ENCODE measurements around the gene ELF3.
"Not testable (repeated sequence)": the region's sequence is repeated elsewhere in the genome, so short reads cannot be mapped to it uniquely, and the experiment has no call there.

Gene ELF3

DNA sequence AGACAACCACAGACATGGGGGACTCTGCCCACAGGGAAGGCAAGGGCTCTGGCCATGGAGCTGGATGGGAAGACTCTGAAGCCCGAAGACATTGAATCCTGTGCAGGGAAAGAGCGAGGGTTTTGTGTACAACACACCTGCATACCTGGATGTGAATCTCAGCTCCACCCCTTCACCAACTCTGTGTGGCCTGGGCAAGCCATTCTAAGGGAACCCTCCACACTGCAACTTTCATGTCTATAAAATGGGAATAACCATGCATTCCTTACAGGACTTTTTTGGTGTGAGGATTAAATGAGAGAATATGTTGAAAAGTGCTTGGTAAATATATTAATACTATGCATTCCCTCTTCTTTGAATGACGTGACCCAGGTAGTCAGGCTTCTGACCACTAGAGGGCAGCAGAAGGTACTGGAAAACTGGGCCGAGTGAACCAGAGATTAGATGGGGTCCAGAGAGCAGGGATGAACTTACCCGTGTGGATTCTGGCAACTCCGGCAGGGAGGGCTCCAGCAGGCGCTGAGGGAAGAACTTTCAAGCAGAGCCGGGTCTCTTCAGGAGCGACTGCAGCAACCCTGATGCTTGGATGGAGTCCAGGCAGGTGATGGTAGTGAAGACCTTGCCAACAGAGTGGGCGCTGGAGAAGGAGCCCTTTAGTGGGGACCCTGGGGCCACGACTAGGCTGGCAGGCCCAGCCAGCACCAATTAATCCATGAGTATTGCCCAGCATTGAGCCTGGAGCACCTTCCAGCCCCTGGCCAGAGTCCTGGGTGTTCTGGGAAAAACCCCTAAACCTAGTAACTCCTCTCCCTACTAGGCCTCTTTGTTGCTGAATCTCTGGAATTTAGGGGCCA is 834 bp upstream of the ELF3 start:
- peak; percentile 88 for DNase-seq

DNA sequence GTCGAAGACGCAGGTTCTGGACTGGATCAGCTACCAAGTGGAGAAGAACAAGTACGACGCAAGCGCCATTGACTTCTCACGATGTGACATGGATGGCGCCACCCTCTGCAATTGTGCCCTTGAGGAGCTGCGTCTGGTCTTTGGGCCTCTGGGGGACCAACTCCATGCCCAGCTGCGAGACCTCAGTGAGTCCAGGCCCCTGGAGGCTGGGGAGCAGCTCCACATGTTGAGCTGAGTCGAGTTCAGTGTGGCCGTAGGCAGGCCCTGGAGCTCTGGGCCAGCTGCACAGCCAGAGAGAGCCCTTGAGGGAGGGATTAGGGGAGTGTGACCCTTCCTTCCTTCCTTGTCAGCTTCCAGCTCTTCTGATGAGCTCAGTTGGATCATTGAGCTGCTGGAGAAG is 1.6 kb downstream of the ELF3 start:
- no peak for DNase-seq

DNA sequence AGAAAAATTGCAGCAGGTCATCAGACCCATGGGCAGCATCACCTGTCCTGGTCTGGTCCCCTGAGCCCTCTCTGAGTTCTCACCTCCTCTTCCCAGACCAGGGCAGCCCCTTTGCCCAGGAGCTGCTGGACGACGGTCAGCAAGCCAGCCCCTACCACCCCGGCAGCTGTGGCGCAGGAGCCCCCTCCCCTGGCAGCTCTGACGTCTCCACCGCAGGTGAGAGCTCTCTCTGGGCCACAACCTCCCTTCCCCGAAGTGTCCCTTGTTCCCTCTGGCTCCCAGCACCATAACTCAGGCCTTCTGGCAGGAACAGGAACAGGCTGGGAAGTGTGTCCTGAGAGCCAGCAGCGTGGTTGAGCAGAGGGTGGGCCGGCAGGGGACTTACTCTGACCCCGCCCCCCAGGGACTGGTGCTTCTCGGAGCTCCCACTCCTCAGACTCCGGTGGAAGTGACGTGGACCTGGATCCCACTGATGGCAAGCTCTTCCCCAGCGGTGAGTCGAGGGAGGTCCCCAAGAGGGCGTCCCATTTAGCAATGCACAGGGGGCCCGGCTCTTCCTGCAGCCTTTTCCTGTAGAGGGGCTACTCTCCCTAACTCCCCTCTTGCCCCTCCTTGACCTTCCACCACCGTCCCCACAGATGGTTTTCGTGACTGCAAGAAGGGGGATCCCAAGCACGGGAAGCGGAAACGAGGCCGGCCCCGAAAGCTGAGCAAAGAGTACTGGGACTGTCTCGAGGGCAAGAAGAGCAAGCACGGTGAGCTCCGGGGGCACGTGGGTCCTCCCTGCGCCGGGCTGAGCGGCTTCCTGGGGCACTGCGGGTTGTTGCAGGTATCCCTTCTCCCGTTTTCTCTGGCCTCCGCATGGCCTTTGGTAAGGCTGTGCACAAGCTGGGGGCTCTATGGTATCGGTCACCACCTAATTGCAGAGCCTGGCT is 2.4 kb downstream of the ELF3 start:
- DNase-seq, result no peak

DNA sequence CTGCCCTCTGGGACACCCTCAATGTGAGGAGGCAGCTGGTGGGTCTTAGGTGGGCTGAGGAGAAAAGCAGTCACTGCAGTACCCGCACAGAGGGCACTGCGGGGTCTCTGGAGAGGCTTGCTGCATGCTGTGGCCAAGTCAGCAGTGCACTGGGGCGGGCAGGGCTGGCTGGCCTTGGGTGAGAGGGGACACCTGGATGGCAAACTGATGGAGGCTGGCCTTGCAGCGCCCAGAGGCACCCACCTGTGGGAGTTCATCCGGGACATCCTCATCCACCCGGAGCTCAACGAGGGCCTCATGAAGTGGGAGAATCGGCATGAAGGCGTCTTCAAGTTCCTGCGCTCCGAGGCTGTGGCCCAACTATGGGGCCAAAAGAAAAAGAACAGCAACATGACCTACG is 3.2 kb downstream of the ELF3 start:
- DNase-seq, result no peak

DNA sequence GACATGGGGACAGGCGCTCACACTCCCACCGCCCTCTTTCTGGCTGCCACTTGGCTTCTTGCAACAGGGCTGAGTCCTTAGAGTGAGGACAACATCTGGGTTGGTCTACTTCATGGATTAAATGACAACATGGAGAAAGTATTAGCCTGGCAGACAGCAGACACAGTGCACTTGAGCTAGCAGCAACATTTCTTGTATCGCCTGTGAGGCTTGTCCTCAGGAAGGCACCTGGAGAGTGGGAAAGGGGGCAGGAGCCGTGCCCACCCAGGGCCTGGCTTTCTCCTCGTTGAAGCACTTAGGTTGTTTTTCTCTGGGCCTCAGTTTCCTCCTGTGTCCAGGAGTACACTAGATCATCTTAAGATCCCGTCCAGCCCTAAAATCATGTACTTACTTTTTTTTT is 3.7 kb downstream of the ELF3 start:
- no peak for DNase-seq

DNA sequence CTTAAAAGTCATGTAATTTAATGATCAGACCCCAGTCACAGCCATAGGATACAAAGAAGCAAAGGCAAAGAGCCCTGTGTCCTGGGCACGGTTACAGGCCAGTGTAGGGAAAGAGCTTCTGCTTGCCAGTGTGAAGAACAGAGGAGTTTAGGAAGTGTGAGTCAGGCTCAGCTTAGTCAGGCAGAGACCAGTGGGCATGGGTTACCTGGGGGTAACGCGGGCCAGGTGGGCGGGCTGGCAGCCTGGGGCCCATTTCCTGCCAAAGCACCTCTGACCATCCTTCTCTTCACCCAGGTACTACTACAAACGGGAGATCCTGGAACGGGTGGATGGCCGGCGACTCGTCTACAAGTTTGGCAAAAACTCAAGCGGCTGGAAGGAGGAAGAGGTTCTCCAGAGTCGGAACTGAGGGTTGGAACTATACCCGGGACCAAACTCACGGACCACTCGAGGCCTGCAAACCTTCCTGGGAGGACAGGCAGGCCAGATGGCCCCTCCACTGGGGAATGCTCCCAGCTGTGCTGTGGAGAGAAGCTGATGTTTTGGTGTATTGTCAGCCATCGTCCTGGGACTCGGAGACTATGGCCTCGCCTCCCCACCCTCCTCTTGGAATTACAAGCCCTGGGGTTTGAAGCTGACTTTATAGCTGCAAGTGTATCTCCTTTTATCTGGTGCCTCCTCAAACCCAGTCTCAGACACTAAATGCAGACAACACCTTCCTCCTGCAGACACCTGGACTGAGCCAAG is 4.7 kb downstream of the ELF3 start:
- no peak for DNase-seq

DNA sequence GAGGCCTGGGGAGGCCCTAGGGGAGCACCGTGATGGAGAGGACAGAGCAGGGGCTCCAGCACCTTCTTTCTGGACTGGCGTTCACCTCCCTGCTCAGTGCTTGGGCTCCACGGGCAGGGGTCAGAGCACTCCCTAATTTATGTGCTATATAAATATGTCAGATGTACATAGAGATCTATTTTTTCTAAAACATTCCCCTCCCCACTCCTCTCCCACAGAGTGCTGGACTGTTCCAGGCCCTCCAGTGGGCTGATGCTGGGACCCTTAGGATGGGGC is 5.2 kb downstream of the ELF3 start:
- DNase-seq, result no peak

DNA sequence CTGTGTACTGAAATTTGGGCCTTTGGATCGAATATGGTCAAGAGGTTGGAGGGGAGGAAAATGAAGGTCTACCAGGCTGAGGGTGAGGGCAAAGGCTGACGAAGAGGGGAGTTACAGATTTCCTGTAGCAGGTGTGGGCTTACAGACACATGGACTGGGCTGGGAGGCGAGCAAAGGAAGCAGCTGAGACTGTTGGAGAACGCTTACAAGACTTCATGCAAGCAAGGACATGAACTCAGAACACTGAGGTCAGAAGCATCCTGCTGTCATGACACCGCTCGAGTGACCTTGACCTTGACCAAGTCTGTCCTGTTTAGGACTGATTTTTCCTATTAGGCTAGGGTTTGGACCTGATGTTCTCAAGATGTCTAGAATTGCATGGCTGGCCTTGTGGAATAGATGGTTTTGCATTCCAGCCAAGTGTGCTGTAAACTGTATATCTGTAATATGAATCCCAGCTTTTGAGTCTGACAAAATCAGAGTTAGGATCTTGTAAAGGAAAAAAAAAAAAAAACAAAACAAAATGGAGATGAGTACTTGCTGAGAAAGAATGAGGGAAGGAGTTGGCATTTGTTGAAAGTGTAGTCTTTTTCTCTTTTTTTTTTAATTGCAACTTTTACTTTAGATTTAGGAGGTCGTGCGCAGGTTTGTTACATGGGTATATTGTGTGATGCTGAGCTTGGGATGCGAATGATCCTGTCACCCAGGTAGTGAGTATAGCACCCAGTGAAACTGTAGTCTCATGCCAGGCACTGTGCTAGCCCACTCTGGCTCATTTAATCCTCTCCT is 5.8 kb downstream of the ELF3 start:
- no peak for DNase-seq

DNA sequence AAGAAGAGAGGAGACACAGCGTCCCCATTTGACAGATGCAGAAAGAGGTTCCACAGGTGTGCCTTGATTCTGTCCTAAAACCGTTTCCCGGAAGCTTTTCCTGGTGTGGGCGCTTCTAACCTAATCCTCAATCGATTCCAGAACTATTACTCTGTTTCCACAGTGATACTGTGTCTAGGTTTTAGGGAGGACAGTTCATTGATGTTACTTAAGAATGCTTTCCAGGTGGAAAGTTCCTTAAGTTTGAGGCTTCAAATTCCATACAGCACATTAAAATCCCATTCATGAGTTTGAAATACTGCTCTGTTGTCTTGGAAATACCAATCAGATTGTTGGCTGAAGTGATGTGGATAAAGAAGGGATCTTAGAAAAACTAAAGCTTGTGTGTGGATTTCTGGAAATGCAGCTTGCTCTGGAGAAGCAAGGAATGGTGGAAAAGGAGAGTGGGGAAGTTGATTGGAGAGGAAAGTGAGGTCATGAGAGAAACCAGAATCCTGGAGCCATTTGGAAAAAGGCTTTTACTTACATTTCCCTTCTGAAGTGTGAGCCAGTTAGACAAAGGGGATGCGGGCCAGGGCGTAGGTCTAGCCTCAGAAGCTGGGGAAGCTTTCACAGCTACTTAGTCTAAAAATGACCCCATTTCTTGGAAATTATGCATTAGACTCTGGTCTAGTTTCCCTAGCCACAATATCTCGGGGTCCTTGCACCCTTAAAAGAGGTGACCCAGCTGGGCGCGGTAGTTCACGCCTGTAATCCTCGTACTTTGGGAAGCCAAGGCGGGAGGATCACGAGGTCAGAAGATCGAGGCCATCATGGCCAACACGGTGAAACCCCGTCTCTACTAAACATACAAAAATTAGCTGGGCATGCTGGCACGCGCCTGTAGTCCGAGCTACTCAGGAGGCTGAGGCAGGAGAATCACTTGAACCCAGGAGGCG is 6.7 kb downstream of the ELF3 start:
- no peak for DNase-seq

DNA sequence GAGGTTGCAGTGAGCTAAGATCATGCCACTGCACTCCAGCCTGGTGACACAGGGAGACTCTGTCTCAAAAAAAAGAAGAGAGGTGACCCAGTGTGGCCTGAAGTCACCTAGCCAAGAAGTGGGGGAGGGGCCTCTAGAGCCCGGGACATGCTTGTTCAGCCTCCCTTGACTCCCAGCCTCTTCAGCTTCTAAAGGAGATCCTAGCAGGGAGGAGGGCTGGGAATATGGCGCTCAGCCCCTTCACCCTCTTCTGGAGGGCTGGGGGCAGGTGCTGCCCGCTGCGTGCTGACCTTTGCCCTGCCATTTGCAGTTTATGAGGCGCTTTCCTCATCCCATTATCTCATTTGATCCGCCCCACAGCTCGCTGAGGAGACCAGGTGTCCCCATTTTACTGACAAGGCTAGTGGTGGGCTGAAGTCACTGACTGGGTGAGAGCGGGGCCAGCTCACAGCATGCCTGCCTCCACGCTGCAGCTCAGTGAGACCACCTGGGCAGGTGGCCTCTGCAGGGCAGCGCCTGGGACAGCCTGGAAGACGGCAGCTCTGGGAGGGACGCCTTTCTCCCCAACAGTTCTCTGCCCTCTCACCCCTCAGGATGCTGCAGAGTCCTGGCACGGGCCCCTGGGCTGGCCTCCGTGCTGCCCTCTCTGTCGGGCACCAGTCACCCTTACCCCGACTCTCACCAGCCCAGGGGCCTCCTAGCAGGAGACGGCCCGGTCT is 7.5 kb downstream of the ELF3 start:
- no peak for DNase-seq

DNA sequence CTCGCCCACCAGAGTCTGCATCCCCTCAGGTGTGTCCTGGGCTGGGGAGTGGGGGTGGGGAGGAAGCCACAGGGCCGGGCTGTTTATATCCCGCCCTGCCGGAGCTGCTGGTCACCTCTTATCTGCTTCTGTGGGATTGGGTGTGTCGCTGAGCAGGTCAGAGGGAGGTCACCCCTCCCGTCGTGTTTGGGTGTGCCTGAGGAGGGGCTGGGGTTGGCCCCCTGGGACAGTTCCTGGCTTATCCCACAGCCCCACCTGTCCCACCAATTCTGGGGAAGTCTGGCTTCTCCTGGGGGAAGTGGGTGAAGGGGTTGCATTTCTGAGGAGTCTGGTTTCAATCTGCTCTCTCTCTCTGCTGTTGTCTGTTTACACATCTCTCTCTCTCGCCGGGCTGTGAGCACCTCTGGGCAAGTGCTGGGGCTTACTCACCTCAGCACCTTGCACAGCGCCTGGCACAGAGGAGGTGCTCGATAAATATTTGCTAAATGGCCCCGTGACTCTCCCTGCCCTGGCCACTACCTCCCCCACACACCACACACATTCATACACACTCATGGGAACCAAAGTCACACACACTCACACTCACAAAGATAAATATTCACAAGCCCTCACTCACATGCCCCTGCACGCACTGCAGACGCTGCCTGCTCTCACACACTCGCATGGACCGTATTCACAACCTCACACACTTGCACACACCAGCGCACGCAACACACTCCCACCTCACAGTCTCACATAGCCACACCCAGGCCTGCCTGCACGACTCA is 8.3 kb downstream of the ELF3 start:
- peak; percentile 57 for DNase-seq

DNA sequence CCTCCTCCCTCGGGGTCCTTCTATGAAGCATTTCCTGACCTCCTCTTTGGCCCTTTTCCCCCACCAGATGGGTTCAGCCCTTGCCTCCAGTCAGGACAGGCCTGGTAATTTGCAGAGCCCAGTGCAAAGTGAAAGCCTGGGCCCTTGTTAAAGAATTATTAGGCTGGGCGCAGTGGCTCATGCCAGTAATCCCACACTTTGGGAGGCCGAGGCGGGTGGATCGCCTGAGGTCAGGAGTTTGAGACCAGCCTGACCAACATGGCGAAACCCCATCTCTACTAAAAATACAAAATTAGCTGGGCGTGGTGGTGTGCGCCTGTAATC is 8.8 kb downstream of the ELF3 start:
- DNase-seq, result not testable (repeated sequence)

DNA sequence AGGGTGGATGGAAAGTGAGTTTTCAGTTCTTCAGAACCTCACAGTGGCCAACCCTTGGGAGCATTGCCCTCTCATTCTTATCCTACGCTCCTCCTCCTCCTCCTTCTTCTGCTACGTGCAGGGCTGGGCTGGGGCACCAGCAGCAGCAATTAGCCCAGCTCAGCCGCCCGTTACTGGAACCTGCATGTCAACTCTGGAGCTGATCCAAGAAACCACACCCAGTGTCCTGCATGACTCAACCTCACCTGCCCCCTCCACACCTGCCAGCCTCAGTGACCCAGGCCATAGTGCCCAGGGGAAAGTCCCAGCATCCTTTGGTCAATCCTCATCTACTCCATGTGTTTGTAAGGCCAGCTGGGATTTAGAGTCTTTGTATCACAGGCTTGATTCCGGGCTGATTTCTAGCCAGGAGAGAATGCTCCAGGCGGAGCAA is 12.6 kb downstream of the ELF3 start:
- no peak for DNase-seq

DNA sequence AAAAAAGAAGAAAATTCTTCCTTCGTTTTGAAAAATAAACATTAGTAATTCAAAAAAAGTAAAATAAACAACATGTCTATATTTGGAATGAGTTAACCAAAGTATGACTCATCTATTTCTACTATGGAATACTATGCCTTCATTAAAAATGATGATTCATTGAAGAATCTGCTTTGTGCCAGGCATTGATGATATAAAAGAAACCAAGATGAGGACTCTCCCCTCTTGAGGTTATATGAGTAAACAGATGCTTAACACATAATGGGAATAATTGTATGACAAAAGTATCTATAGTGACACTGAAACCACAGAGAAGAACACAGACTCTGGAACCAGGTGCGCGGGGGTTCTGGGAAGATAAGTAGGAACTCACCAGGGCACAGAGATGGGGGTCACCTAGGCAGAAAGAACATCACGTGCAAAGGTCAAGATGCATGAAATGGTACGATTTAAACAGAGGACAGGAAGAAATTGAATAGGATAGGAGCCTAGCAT is 18.8 kb downstream of the ELF3 start:
- peak; percentile 49 for DNase-seq

DNA sequence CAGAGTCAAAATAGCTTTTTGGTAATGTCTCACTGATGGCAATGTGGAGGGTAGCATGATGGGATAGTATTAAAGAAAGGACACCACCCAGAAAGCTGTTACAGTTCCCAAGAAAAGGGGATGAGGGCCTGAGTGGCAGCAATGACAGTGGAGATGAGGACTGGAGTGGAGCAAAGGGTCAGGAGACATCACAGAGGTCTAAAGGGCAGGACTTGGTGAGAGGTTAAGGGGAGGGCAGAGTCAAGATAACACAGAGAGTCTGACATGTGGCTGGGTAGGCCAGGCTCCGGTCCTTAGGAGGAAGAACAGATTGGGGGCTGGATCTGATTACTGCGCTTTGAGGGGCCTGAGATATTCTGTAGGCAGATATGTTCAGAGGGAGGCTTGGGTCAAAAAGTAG is 19.3 kb downstream of the ELF3 start:
- DNase-seq, result no peak

DNA sequence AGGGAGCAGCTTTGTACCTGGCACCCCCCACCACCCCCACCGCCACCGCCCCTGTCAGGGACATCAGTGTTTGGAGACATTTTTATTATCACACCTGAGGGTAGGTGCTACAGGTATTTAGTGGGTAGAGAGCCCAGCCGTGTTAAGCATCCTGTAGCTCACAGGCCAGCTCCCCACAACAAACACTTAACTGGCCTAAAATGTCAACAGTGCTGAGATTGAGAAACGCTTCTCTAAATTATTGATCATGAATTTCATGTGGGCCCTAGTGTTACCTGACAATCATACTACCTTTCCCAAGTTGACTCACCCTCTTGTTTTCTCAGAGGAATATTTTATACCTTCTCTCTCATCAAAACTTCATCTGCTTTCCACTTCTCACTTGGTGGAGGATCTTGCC is 21.4 kb downstream of the ELF3 start:
- no peak for DNase-seq

DNA sequence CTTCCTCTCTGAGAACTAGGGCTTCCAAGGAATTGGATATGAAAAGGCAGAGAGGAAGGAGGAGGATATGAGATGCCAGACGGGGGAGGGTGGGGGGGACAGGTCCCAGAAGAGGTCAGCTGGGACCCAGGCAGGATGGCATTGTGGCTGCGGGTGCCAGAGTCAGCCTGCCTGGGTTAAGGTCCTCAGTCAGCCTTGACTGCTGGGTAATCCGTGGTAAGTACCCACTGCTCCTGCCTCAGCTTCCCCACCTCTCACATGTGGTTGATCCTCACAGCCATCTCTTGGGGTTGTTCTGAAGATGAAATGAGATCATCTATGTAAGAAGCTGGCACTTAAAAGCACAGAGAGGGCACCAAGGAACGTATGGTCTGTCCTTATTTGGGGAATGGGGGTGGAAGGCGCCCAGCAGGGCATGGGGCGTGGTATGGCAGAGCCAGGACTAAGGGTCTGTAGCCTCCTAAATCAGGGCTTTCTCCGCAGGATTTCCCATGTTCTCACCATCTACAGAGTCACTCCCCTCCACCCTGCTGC is 23.8 kb downstream of the ELF3 start:
- DNase-seq, result no peak

DNA sequence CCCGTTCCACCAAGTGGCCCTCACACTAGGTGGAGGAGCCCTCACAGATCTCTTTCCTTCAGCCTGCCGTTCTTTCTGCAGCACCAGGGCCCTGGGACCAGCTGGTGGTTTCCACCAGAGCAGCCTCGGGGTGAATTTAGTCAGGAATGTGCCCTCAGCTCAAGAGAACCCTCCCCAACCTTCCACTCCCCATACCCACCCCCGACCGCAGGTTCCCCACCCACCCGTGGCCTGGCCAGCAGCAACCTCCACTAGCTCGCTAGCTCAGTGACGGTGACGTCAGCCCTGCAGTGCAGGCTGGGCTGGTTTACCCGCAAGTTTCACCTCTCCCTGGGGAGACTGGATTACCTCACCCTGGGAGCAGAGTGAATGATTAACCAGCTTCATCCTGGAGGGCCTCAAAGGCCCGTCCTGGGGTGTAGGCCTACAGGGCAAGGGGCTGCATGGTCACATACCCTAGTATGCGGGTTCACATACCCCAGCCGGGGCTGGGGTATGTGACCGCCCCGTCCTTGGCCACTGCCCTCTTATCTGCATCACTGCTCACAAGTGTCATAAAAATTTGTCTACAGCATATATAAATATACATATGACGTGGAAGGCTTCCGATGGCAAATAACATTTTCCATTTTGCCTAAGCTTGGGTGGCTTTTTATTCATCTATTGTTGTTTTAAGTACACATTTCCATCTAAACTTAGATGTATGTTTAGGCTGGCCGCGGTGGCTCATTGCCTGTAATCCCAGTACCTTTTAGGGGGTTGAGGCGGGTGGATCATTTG is 24.5 kb downstream of the ELF3 start:
- DNase-seq, result no peak

All from hematopoietic multipotent progenitor cell treated with erythropoietin and hydrocortisone succinate and interleukin-3 and kit ligand, for 6 days (in vitro differentiated cells).